CD4-positive, alpha-beta T cell treated with Interleukin-6 for 4 hours (primary cell): Measurements from ENCODE around the gene TTLL1.

ENCODE experiments used
- DNase-seq: peaks from one replicate; pipeline ENCODE4 v3.0.0-alpha.2; 2020; ENCODE audit warnings: mixed read lengths

TTLL1 gene

GRCh38 chr22:42991010-42991651 is 98.1 kb downstream of the TTLL1 start:
- no peak for DNase-seq

- DNase-seq, result no peak
These were observed 98.9 kb downstream of the TTLL1 start for GRCh38 chr22:42990131-42990838.
